Measurements from ENCODE around the gene POPDC3. TPM values are rescaled to one million over a fixed set of nuclear protein-coding genes. Genes with fewer than 3 reads are reported as not detected.

POPDC3 gene
- total RNA-seq, 1 experiment from 2014 or later, result 0.70 TPM

- H3K9me3 Mint-ChIP-seq (ENCODE audit: unreplicated experiment), result no peaks in the 10 kb centered on the region
- BruUV-seq (replicated peaks), result no TSS peak
Measured at GRCh38 chr6:105194106-105194505, 14.3 kb upstream of the POPDC3 start.

GRCh38 chr6:105193647-105194046 is 13.8 kb upstream of the POPDC3 start:
- Mint-ChIP-seq H3K36me3 (ENCODE audit: insufficient read depth, unreplicated experiment) (no peaks in the 10 kb centered on the region), H3K27me3 (ENCODE audit: insufficient read depth, unreplicated experiment) (peaks cover 2% of the 10 kb centered on the region), H3K4me3 (ENCODE audit: unreplicated experiment) (no peak overlapping the region), H3K9me3 (ENCODE audit: unreplicated experiment) (no peaks in the 10 kb centered on the region), H3K27ac (ENCODE audit: unreplicated experiment) (no peak overlapping the region), H3K4me1 (ENCODE audit: low read depth, unreplicated experiment) (no peaks in the 10 kb centered on the region)
- DNase-seq, result no peak
- CTCF ChIA-PET, result no interaction called here
- no peaks in the 10 kb centered on the region for H3K4me1 ChIP-seq
- H3K36me3 ChIP-seq (ENCODE audit: control insufficient read depth, insufficient read depth, low read length), result no peaks in the 10 kb centered on the region
- intact Hi-C loops (cut with micrococcal nuclease; ENCODE audit: unreplicated experiment), result no loop called here
- H3K27me3 ChIP-seq (replicated peaks; ENCODE audit: control insufficient read depth, insufficient read depth, low read length), result no peaks in the 10 kb centered on the region
- BruUV-seq (replicated peaks), result no TSS peak
- POLR2A ChIA-PET, result no interaction called here
- no peaks in the 10 kb centered on the region for H3K9me3 ChIP-seq
- no peak overlapping the region for H3K4me3 ChIP-seq (ENCODE audit: low read depth, low read length)
- TF ChIP-seq CTCF (IDR thresholded peaks at IDR 0.05; ENCODE audit: insufficient read depth in 1 of 2, low read depth in 1 of 2, low read length in 1 of 2, severe bottlenecking in 1 of 2, unreplicated experiment in 1 of 2), result no peak

More at GRCh38 chr6:105194106-105194505, 14.3 kb upstream of the POPDC3 start:
- ChIA-PET POLR2A (no interaction called here), CTCF (no interaction called here)
- H3K9me3 ChIP-seq, result no peaks in the 10 kb centered on the region
- TF ChIP-seq CTCF (IDR thresholded peaks at IDR 0.05; ENCODE audit: insufficient read depth in 1 of 2, low read depth in 1 of 2, low read length in 1 of 2, severe bottlenecking in 1 of 2, unreplicated experiment in 1 of 2), result no peak
- Mint-ChIP-seq H3K4me1 (ENCODE audit: low read depth, unreplicated experiment) (no peaks in the 10 kb centered on the region), H3K36me3 (ENCODE audit: insufficient read depth, unreplicated experiment) (no peaks in the 10 kb centered on the region), H3K4me3 (ENCODE audit: unreplicated experiment) (no peak overlapping the region), H3K27me3 (ENCODE audit: insufficient read depth, unreplicated experiment) (peaks cover 2% of the 10 kb centered on the region), H3K27ac (ENCODE audit: unreplicated experiment) (no peak overlapping the region)
- H3K27me3 ChIP-seq (replicated peaks; ENCODE audit: control insufficient read depth, insufficient read depth, low read length), result no peaks in the 10 kb centered on the region
- intact Hi-C loops (cut with micrococcal nuclease; ENCODE audit: unreplicated experiment), result no loop called here
- H3K36me3 ChIP-seq (ENCODE audit: control insufficient read depth, insufficient read depth, low read length), result no peaks in the 10 kb centered on the region
- no peak for DNase-seq
- no peaks in the 10 kb centered on the region for H3K4me1 ChIP-seq
- no peak overlapping the region for H3K4me3 ChIP-seq (ENCODE audit: low read depth, low read length)

- no peak for DNase-seq
- Mint-ChIP-seq H3K4me3 (ENCODE audit: unreplicated experiment) (no peak overlapping the region), H3K9me3 (ENCODE audit: unreplicated experiment) (no peaks in the 10 kb centered on the region), H3K27ac (ENCODE audit: unreplicated experiment) (no peak overlapping the region), H3K27me3 (ENCODE audit: insufficient read depth, unreplicated experiment) (no peaks in the 10 kb centered on the region), H3K36me3 (ENCODE audit: insufficient read depth, unreplicated experiment) (no peaks in the 10 kb centered on the region), H3K4me1 (ENCODE audit: low read depth, unreplicated experiment) (no peaks in the 10 kb centered on the region)
- TF ChIP-seq CTCF (IDR thresholded peaks at IDR 0.05; ENCODE audit: insufficient read depth in 1 of 2, low read depth in 1 of 2, low read length in 1 of 2, severe bottlenecking in 1 of 2, unreplicated experiment in 1 of 2), result no peak
- no peaks in the 10 kb centered on the region for H3K36me3 ChIP-seq (ENCODE audit: control insufficient read depth, insufficient read depth, low read length)
- H3K27me3 ChIP-seq (replicated peaks; ENCODE audit: control insufficient read depth, insufficient read depth, low read length), result no peaks in the 10 kb centered on the region
- POLR2A ChIA-PET, result no interaction called here
- H3K4me1 ChIP-seq, result no peaks in the 10 kb centered on the region
- CTCF ChIA-PET, result no interaction called here
- no TSS peak for BruUV-seq (replicated peaks)
- no peaks in the 10 kb centered on the region for H3K9me3 ChIP-seq
- intact Hi-C loops (cut with micrococcal nuclease; ENCODE audit: unreplicated experiment), result no loop called here
- H3K4me3 ChIP-seq (ENCODE audit: low read depth, low read length), result no peak overlapping the region
Measured at GRCh38 chr6:105192707-105193465, 13.1 kb upstream of the POPDC3 start.

All from Caco-2 (cell line).